Adipocyte (in vitro differentiated cells): ENCODE results near the gene SLC8A2.
"Not testable (repeated sequence)": the region's sequence is repeated elsewhere in the genome, so short reads cannot be mapped to it uniquely, and the experiment has no call there.

Source experiments
- DNase-seq: peaks from one replicate; pipeline ENCODE4 v3.0.0-alpha.2; 2015; ENCODE audit warnings: low read depth
- H3K27me3 ChIP-seq: replicated peaks from 2 replicates; pipeline ENCODE4 v1.7.0; 2013; ENCODE audit warnings: mild to moderate bottlenecking, low read length, moderate library complexity; ENCODE audit not compliant: control insufficient read depth, insufficient read depth
- H3K36me3 ChIP-seq: 2 replicates; pipeline ENCODE4 v1.7.0; 2013; ENCODE audit warnings: low read length, mild to moderate bottlenecking, moderate library complexity; ENCODE audit not compliant: control insufficient read depth, insufficient read depth, severe bottlenecking
- H3K4me1 ChIP-seq: 2 replicates; pipeline ENCODE4 v1.7.0; 2013; ENCODE audit warnings: mild to moderate bottlenecking, low read length, moderate library complexity; ENCODE audit not compliant: control insufficient read depth, insufficient read depth
- H3K4me3 ChIP-seq: 2 replicates; pipeline ENCODE4 v1.7.0; 2013; ENCODE audit warnings: mild to moderate bottlenecking, low read length, moderate library complexity
- H3K9ac ChIP-seq: 2 replicates; pipeline ENCODE4 v1.7.0; 2013; ENCODE audit warnings: mild to moderate bottlenecking, low read length, moderate library complexity
- H3K9me3 ChIP-seq: 2 replicates; pipeline ENCODE4 v1.7.0; 2013; ENCODE audit warnings: mild to moderate bottlenecking, low read length, moderate library complexity; ENCODE audit not compliant: control insufficient read depth

SLC8A2 gene

GRCh38 chr19:47398707-47399597 is 72.7 kb downstream of the SLC8A2 start:
- H3K9me3 ChIP-seq = no peaks in the 10 kb centered on the region
- H3K9ac ChIP-seq = no peak overlapping the region
- no peaks in the 10 kb centered on the region for H3K4me1 ChIP-seq
- no peak overlapping the region for H3K4me3 ChIP-seq
- no peaks in the 10 kb centered on the region for H3K36me3 ChIP-seq
- peaks cover 12% of the 10 kb centered on the region for H3K27me3 ChIP-seq
- no peak for DNase-seq

GRCh38 chr19:47391510-47392223 is 80.0 kb downstream of the SLC8A2 start:
- H3K9ac ChIP-seq = no peak overlapping the region
- DNase-seq = peak; percentile 88
- H3K27me3 ChIP-seq = peaks cover 3% of the 10 kb centered on the region
- H3K36me3 ChIP-seq = no peaks in the 10 kb centered on the region
- no peak overlapping the region for H3K4me3 ChIP-seq
- no peaks in the 10 kb centered on the region for H3K9me3 ChIP-seq
- no peaks in the 10 kb centered on the region for H3K4me1 ChIP-seq

GRCh38 chr19:47390533-47391488 is 80.9 kb downstream of the SLC8A2 start:
- H3K9me3 ChIP-seq = no peaks in the 10 kb centered on the region
- no peak overlapping the region for H3K4me3 ChIP-seq
- H3K4me1 ChIP-seq = no peaks in the 10 kb centered on the region
- no peak overlapping the region for H3K9ac ChIP-seq
- peaks cover 3% of the 10 kb centered on the region for H3K27me3 ChIP-seq
- no peaks in the 10 kb centered on the region for H3K36me3 ChIP-seq
- no peak for DNase-seq

- H3K9me3 ChIP-seq = no peaks in the 10 kb centered on the region
- no peaks in the 10 kb centered on the region for H3K36me3 ChIP-seq
- H3K9ac ChIP-seq = no peak overlapping the region
- no peaks in the 10 kb centered on the region for H3K4me1 ChIP-seq
- DNase-seq = no peak
- H3K4me3 ChIP-seq = no peak overlapping the region
- peaks cover 3% of the 10 kb centered on the region for H3K27me3 ChIP-seq
Measured at GRCh38 chr19:47389150-47389556, 82.5 kb downstream of the SLC8A2 start.

- H3K27me3 ChIP-seq, H3K4me3 ChIP-seq, DNase-seq, H3K4me1 ChIP-seq, H3K9ac ChIP-seq, H3K9me3 ChIP-seq, H3K36me3 ChIP-seq: not testable (repeated sequence)
Measured at GRCh38 chr19:47388721-47389120, 83.0 kb downstream of the SLC8A2 start.

GRCh38 chr19:47387623-47388022 is 84.1 kb downstream of the SLC8A2 start:
- not testable (repeated sequence) for H3K36me3 ChIP-seq, H3K4me1 ChIP-seq, H3K4me3 ChIP-seq, H3K27me3 ChIP-seq, H3K9me3 ChIP-seq, H3K9ac ChIP-seq, DNase-seq

GRCh38 chr19:47386582-47386981 is 85.1 kb downstream of the SLC8A2 start:
- H3K4me3 ChIP-seq = not testable (repeated sequence)

GRCh38 chr19:47384533-47384932 is 87.2 kb downstream of the SLC8A2 start:
- peaks cover 27% of the 10 kb centered on the region for H3K36me3 ChIP-seq
- H3K27me3 ChIP-seq, DNase-seq, H3K9me3 ChIP-seq, H3K9ac ChIP-seq, H3K4me3 ChIP-seq, H3K4me1 ChIP-seq: not testable (repeated sequence)

More at GRCh38 chr19:47386582-47386981, 85.1 kb downstream of the SLC8A2 start:
- H3K36me3 ChIP-seq, DNase-seq, H3K9ac ChIP-seq, H3K9me3 ChIP-seq, H3K4me1 ChIP-seq, H3K27me3 ChIP-seq: not testable (repeated sequence)

GRCh38 chr19:47383890-47384289 is 87.8 kb downstream of the SLC8A2 start:
- not testable (repeated sequence) for H3K4me1 ChIP-seq, DNase-seq, H3K27me3 ChIP-seq, H3K9me3 ChIP-seq, H3K9ac ChIP-seq, H3K4me3 ChIP-seq
- H3K36me3 ChIP-seq = peaks cover 32% of the 10 kb centered on the region

- Histone ChIP-seq H3K9ac (no peak overlapping the region), H3K9me3 (no peaks in the 10 kb centered on the region), H3K4me3 (no peak overlapping the region), H3K4me1 (peaks cover 4% of the 10 kb centered on the region), H3K36me3 (peaks cover 47% of the 10 kb centered on the region), H3K27me3 (no peaks in the 10 kb centered on the region)
- no peak for DNase-seq
Measured at GRCh38 chr19:47381653-47382279, 89.9 kb downstream of the SLC8A2 start.
